Coronary artery (tissue), 2 donors: ENCODE measurements around the gene TPPP2.
A peak's percentile ranks its signal among the peaks of the same experiment; 100 is the strongest.

Experiments used
- DNase-seq: peaks from one replicate; pipeline ENCODE4 v3.0.0-alpha.2; 2017; ENCODE audit warnings: low spot score
- H3K27ac ChIP-seq, 2 donors: fragments of 200-600 bp; sonication (generic); one replicate each; pipeline ENCODE4 v1.5.1; 2016 to 2019
- H3K4me3 ChIP-seq: fragments of 200-600 bp; sonication (generic); 2 replicates; pipeline ENCODE4 v1.5.1; 2016; ENCODE audit warnings: mild to moderate bottlenecking, moderate library complexity
- TF ChIP-seq, protein P1 (sequence below): fragments of 200-600 bp; sonication (generic); IDR thresholded peaks from one replicate; pipeline ENCODE4 v1.5.1; 2019; ENCODE audit warnings: antibody characterized with exemption

TPPP2 gene

DNA sequence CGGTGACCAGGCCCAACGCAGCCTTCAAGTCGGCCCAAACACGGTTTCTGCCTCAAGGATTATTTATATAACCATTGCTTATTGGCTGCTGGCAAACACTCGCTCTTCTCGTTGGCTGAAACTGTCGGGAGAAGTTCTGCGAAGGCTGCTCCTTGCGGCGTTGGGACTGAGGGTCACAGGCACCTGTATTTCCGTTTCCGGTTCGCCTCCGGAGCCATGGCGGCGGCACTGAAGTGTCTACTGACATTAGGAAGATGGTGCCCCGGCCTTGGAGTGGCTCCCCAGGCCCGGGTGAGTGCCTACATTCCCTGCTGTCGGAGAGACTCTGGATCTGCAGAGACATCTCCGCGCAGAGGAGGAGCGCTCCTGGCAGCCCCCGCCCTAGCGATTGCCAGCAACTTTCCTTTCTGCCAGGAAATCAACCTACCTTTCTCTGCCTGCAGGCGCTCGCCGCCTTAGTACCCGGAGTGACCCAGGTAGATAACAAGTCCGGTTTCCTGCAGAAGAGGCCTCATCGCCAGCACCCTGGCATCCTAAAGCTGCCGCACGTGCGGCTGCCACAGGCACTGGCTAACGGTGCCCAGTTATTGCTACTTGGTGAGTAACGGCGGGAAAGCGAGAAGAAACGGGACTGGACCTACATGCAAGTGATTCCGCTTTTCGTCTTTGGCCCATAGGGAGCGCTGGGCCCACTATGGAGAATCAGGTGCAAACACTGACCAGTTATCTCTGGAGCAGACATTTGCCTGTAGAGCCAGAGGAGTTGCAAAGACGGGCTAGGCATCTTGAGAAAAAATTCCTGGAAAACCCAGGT, 40.0 kb upstream of the TPPP2 start, which contains the start of gene METTL17:
Gene METTL17 (plus strand): TSS at position 194 of the 814 bp plus-strand sequence. CDS start 23 bp downstream, at position 217.
- TF ChIP-seq, protein P1, sequence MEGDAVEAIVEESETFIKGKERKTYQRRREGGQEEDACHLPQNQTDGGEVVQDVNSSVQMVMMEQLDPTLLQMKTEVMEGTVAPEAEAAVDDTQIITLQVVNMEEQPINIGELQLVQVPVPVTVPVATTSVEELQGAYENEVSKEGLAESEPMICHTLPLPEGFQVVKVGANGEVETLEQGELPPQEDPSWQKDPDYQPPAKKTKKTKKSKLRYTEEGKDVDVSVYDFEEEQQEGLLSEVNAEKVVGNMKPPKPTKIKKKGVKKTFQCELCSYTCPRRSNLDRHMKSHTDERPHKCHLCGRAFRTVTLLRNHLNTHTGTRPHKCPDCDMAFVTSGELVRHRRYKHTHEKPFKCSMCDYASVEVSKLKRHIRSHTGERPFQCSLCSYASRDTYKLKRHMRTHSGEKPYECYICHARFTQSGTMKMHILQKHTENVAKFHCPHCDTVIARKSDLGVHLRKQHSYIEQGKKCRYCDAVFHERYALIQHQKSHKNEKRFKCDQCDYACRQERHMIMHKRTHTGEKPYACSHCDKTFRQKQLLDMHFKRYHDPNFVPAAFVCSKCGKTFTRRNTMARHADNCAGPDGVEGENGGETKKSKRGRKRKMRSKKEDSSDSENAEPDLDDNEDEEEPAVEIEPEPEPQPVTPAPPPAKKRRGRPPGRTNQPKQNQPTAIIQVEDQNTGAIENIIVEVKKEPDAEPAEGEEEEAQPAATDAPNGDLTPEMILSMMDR: no peak
- Histone ChIP-seq H3K4me3 (peak within 1 kb of the TSS; percentile 79), H3K27ac (peak within 1 kb of the TSS; percentile 82 to 89)
- peak; percentile 96 for DNase-seq

DNA sequence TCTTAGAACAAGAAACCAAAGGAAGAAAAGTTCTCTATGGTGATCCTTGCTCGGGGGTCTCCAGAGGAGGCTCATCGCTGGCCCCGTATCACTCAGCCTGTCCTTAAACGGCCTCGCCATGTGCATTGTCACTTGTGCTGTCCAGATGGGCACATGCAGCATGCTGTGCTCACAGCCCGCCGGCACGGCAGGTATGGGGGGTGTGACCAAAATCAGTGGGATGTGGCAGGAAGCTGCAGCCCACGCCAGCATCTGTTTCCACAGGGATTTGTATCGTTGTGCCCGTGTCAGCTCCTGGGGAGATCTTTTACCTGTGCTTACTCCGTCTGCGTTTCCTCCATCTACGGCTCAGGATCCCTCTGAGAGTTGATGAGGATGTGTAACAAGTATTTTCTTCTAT, 33.5 kb upstream of the TPPP2 start:
- Histone ChIP-seq H3K4me3 (no peak overlapping the region), H3K27ac (no peak overlapping the region)
- TF ChIP-seq, protein P1: no peak
- no peak for DNase-seq

DNA sequence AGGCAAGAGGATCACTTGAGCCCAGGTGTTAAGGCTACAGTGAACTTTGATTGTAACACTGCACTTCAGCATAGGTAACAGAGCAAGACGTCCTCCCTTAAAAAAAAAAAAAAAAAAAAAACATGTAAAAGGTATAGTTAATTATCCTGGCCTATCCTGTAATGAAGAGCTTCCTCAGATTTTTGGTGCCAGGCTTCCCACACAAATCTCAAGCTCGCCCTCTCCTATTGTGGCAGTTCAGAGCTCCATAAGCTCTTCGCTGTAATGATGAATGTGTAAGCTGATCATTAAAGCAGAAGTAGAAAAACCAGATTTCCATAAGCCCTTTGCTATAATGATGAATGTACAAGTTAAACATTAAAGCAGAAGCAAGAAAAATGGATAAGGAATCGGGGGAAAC, 32.9 kb upstream of the TPPP2 start:
- no peak overlapping the region for H3K27ac ChIP-seq
- H3K4me3 ChIP-seq: no peak overlapping the region
- DNase-seq: no peak
- TF ChIP-seq, protein P1: no peak

DNA sequence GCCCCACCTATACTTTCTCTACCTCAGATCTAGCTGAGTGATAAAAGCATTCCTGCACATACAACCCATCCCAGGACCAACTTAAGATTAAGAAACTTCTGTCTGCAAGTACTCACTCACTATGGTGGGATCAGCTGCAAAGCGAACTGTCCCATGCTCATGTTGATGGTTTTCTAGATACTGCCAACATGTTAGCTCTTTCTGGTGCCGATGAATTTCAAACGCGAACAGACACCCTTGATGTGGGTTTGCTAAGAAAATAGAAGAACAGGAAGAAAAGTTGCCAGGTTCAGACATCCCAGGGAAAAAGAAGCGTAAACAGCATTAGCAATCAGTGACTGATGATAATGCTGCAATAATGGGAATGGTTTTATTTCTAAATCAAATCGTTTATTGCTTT, 32.5 kb upstream of the TPPP2 start:
- Histone ChIP-seq H3K27ac (no peak overlapping the region), H3K4me3 (no peak overlapping the region)
- no peak for DNase-seq
- TF ChIP-seq, protein P1: no peak

DNA sequence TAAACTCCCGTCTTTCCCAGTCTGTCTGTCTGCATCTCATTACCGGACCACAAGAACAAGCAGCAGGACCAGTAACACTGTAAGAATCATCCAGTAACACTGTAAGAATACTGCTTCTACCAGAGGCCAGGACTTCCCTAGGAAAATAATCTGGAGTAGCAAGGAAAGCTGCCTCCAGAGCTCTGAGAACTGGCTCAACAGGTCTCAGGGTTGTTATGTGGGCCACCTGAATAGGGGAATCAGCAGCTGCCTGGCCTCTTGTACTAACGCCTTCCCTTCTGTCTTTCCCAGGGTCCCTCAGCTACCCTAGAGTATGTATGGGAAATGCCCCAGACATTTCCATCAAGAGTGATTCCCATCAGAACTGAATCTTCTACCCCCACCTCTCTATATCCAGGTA, 31.9 kb upstream of the TPPP2 start:
- no peak for DNase-seq
- TF ChIP-seq, protein P1: no peak
- Histone ChIP-seq H3K27ac (no peak overlapping the region), H3K4me3 (no peak overlapping the region)

DNA sequence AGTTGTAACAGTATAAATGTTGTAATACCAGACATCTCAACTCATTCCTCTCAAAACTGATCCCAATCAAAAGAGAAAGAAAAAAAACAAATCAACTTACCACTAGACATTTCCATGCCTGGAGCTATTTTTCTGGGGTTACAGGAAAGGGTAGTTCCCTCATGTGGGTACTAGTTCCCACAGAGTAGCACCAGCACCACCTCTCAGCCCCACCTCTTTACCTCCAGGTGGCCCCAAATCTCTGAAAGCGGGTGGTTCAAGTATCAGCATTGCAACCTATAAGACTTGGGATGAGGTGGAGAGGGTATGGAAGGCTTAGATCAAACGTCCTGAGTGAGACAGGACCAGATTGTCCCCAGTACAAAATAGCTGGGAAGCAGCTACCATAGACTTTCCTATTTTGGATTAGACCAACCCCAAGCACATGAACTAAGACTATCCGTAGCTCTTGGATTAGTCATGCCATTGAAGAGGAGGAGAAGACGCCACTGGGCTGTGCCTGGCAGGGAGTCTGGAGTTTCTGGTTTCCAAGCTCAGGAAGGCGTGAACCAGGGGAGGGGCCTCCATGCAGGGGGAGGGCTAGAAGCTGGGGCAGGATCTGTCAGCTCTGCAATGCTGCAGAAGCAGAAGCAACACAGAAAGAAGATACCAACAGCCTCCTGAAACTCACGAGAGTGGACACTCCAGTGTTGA, 31.2 kb upstream of the TPPP2 start, which contains the start of gene SLC39A2:
Gene SLC39A2 (plus strand): TSS at position 620 of the 693 bp plus-strand sequence. CDS start 154 bp downstream, outside the sequence.
- TF ChIP-seq, protein P1: no peak
- H3K4me3 ChIP-seq: no peak within 1 kb of the TSS
- H3K27ac ChIP-seq: peak within 1 kb of the TSS in 1 of 2 donors; percentile 60
- DNase-seq: no peak
